Stimulated activated CD4-positive, alpha-beta T cell treated with anti-CD3 and anti-CD28 coated beads, Interleukin-12 subunit alpha, Interleukin-12 subunit beta, amount 100 ng/mL, for 48 hours (primary cell): Measurements from ENCODE around the gene GINS2.

ENCODE experiments used
- DNase-seq, 3 donors: peaks; one replicate each; pipeline ENCODE4 v3.0.0-alpha.2; 2020; ENCODE audit warnings: low read depth in 2 of 3, low spot score in 1 of 3

GINS2 gene

GRCh38 chr16:85688586-85689284 lies at the start of gene GINS2:
Gene GINS2, minus strand, starts transcription at chr16:85688954. Its CDS starts 56 bp downstream, at chr16:85688898.
- DNase-seq = peak; percentile 77 to 90 (median 89)

- no peak for DNase-seq
Measured at GRCh38 chr16:85736921-85737320, 48.2 kb upstream of the GINS2 start.

GRCh38 chr16:85735946-85736345 lies 47.2 kb upstream of the GINS2 start:
- no peak for DNase-seq

GRCh38 chr16:85735225-85735635 lies 46.5 kb upstream of the GINS2 start:
- peak in 1 of 3 donors; percentile 10 for DNase-seq

GRCh38 chr16:85734311-85735017 lies 45.7 kb upstream of the GINS2 start:
- DNase-seq = no peak

GRCh38 chr16:85733839-85734170 lies 45.1 kb upstream of the GINS2 start:
- DNase-seq = no peak

GRCh38 chr16:85733155-85733838 lies 44.5 kb upstream of the GINS2 start:
- DNase-seq = no peak

GRCh38 chr16:85731179-85731578 lies 42.4 kb upstream of the GINS2 start:
- DNase-seq = no peak

- DNase-seq = no peak
Measured at GRCh38 chr16:85730186-85730465, 41.4 kb upstream of the GINS2 start.

GRCh38 chr16:85729452-85730185 lies 40.9 kb upstream of the GINS2 start:
- no peak for DNase-seq

- DNase-seq = no peak
Measured at GRCh38 chr16:85728879-85729278, 40.1 kb upstream of the GINS2 start.

- no peak for DNase-seq
Measured at GRCh38 chr16:85724936-85725335, 36.2 kb upstream of the GINS2 start.

- no peak for DNase-seq
Measured at GRCh38 chr16:85724126-85724879, 35.5 kb upstream of the GINS2 start.

GRCh38 chr16:85722128-85722893 lies 33.6 kb upstream of the GINS2 start:
- no peak for DNase-seq

GRCh38 chr16:85720302-85720637 lies 31.5 kb upstream of the GINS2 start:
- no peak for DNase-seq

- no peak for DNase-seq
Measured at GRCh38 chr16:85719605-85720301, 31.0 kb upstream of the GINS2 start.

GRCh38 chr16:85718682-85719081 lies 29.9 kb upstream of the GINS2 start:
- DNase-seq = no peak

GRCh38 chr16:85718153-85718477 lies 29.4 kb upstream of the GINS2 start:
- no peak for DNase-seq

GRCh38 chr16:85717393-85718152 lies 28.8 kb upstream of the GINS2 start:
- DNase-seq = peak; percentile 39 to 77 (median 51)
